Measurements from ENCODE around the gene AKR1A1. TPM values are rescaled to one million over a fixed set of nuclear protein-coding genes. Genes with fewer than 3 reads are reported as not detected.

Gene AKR1A1
- total RNA-seq, 2 donors from 2014 or later, result 96.8 to 103 TPM

GRCh38 chr1:45554198-45554597 is 3.6 kb downstream of the AKR1A1 start:
- no peak for DNase-seq
- intact Hi-C loops (cut with DNase I), result no loop called here
- ATAC-seq, result no peak

- DNase-seq (no peak), ATAC-seq (no peak)
- intact Hi-C loops (cut with DNase I), result no loop called here
Observed at GRCh38 chr1:45557422-45557944, 6.9 kb downstream of the AKR1A1 start.

- intact Hi-C loops (cut with DNase I), result no loop called here
- no peak for DNase-seq
- no peak for ATAC-seq
Observed at GRCh38 chr1:45563843-45564242, 13.2 kb downstream of the AKR1A1 start.

- intact Hi-C loops (cut with DNase I), result loop anchor here in 1 of 2 donors (5.0 kb wide), 1 partner anchor 204 kb away; no protein-coding TSS in a partner anchor
- peak; percentile 84 for DNase-seq
- peak; percentile 89 to 95 for ATAC-seq
Observed at GRCh38 chr1:45566722-45567121, 16.1 kb downstream of the AKR1A1 start.

GRCh38 chr1:45567911-45568310 is 17.3 kb downstream of the AKR1A1 start:
- no peak for DNase-seq
- ATAC-seq, result no peak
- intact Hi-C loops (cut with DNase I), result loop anchor here in 1 of 2 donors (5.0 kb wide), 1 partner anchor 206 kb away; no protein-coding TSS in a partner anchor

- DNase-seq, result no peak
- intact Hi-C loops (cut with DNase I), result loop anchor here in 1 of 2 donors (5.0 kb wide), 1 partner anchor 206 kb away; no protein-coding TSS in a partner anchor
Observed at GRCh38 chr1:45568421-45568820, 17.8 kb downstream of the AKR1A1 start.

GRCh38 chr1:45569571-45569961 is 18.9 kb downstream of the AKR1A1 start:
- no peak for ATAC-seq
- intact Hi-C loops (cut with DNase I), result loop anchor here in 1 of 2 donors (5.0 kb wide), 1 partner anchor 207 kb away; no protein-coding TSS in a partner anchor
- no peak for DNase-seq

More at GRCh38 chr1:45568421-45568820, 17.8 kb downstream of the AKR1A1 start:
- no peak for ATAC-seq

GRCh38 chr1:45569962-45570581 is 19.4 kb downstream of the AKR1A1 start:
- ATAC-seq (peak; percentile 60 to 70), DNase-seq (peak; percentile 67)
- intact Hi-C loops (cut with DNase I), result loop anchor here (5.0 to 10.0 kb wide), 4 partner anchors 48 to 555 kb away; partner anchors contain the start of genes HECTD3 (in 1 of the 2), PRDX1 (in 1 of the 2) and UROD (in 1 of the 2)

- intact Hi-C loops (cut with DNase I), result loop anchor here (5.0 to 10.0 kb wide), 4 partner anchors 48 to 556 kb away; partner anchors contain the start of genes HECTD3 (in 1 of the 2), PRDX1 (in 1 of the 2) and UROD (in 1 of the 2)
Observed at GRCh38 chr1:45570631-45571030, 20.0 kb downstream of the AKR1A1 start.

GRCh38 chr1:45573231-45573804 is 22.7 kb downstream of the AKR1A1 start:
- DNase-seq, result no peak
- intact Hi-C loops (cut with DNase I), result loop anchor here (5.0 to 10.0 kb wide), 4 partner anchors 51 to 559 kb away; partner anchors contain the start of genes HECTD3 (in 1 of the 2), PRDX1 (in 1 of the 2) and UROD (in 1 of the 2)
- ATAC-seq, result no peak

More at GRCh38 chr1:45570631-45571030, 20.0 kb downstream of the AKR1A1 start:
- no peak for DNase-seq
- no peak for ATAC-seq

- ATAC-seq (no peak), DNase-seq (no peak)
- intact Hi-C loops (cut with DNase I), result loop anchor here (5.0 to 10.0 kb wide), 4 partner anchors 52 to 559 kb away; partner anchors contain the start of genes HECTD3 (in 1 of the 2), PRDX1 (in 1 of the 2) and UROD (in 1 of the 2)
Observed at GRCh38 chr1:45574105-45574626, 23.5 kb downstream of the AKR1A1 start.

GRCh38 chr1:45583264-45583665 is 32.6 kb downstream of the AKR1A1 start:
- DNase-seq (peak; percentile 96), ATAC-seq (peak; percentile 93)
- intact Hi-C loops (cut with DNase I), result no loop called here

- intact Hi-C loops (cut with DNase I), result no loop called here
- ATAC-seq (peak; percentile 91 to 93), DNase-seq (peak; percentile 91)
Observed at GRCh38 chr1:45583666-45584350, 33.2 kb downstream of the AKR1A1 start, which contains the start of gene NASP. Gene NASP, plus strand, starts transcription at chr1:45584041. Its CDS starts 106 bp downstream, at chr1:45584147.

GRCh38 chr1:45584351-45585109 is 33.9 kb downstream of the AKR1A1 start:
- ATAC-seq, result peak; percentile 84 to 88
- intact Hi-C loops (cut with DNase I), result no loop called here
- DNase-seq, result peak; percentile 90

GRCh38 chr1:45585110-45585426 is 34.4 kb downstream of the AKR1A1 start:
- ATAC-seq, result no peak
- no peak for DNase-seq
- intact Hi-C loops (cut with DNase I), result no loop called here

GRCh38 chr1:45585496-45586075 is 35.0 kb downstream of the AKR1A1 start:
- ATAC-seq (no peak), DNase-seq (no peak)
- intact Hi-C loops (cut with DNase I), result no loop called here

GRCh38 chr1:45586769-45587168 is 36.1 kb downstream of the AKR1A1 start:
- intact Hi-C loops (cut with DNase I), result no loop called here
- ATAC-seq (no peak), DNase-seq (no peak)

GRCh38 chr1:45589861-45590260 is 39.2 kb downstream of the AKR1A1 start:
- intact Hi-C loops (cut with DNase I), result no loop called here
- peak in 1 of 2 donors; percentile 9 for ATAC-seq
- no peak for DNase-seq
